ENCODE measurements around the gene CFAP206.

CFAP206 gene

DNA sequence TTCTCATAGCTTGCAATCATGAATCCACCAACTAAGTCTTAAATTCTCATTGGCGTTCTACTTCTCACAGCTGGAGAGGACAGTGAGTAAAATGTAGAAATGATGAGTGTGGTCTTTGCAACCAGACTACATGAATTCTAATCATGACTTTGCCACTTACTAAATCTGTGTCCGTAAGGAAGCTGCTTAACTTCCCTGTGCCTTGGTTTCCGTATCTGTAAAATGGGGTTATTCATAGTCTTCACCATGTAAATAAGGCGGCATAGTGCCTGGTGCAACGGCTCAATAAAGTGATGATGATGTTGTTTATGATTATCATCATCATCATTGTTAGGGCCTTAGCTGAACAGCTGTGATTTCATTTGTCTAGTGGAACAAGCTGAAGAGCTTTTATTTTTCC is 12.6 kb downstream of the CFAP206 start:
- no peak for DNase-seq (ENCODE audit: low read depth)
- TF ChIP-seq, protein P1, sequence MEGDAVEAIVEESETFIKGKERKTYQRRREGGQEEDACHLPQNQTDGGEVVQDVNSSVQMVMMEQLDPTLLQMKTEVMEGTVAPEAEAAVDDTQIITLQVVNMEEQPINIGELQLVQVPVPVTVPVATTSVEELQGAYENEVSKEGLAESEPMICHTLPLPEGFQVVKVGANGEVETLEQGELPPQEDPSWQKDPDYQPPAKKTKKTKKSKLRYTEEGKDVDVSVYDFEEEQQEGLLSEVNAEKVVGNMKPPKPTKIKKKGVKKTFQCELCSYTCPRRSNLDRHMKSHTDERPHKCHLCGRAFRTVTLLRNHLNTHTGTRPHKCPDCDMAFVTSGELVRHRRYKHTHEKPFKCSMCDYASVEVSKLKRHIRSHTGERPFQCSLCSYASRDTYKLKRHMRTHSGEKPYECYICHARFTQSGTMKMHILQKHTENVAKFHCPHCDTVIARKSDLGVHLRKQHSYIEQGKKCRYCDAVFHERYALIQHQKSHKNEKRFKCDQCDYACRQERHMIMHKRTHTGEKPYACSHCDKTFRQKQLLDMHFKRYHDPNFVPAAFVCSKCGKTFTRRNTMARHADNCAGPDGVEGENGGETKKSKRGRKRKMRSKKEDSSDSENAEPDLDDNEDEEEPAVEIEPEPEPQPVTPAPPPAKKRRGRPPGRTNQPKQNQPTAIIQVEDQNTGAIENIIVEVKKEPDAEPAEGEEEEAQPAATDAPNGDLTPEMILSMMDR (IDR thresholded peaks at IDR 0.05; ENCODE audit: low read length, missing control alignments), result no peak
- H3K4me3 ChIP-seq (replicated peaks; ENCODE audit: low read depth, low read length), result no peak overlapping the region

DNA sequence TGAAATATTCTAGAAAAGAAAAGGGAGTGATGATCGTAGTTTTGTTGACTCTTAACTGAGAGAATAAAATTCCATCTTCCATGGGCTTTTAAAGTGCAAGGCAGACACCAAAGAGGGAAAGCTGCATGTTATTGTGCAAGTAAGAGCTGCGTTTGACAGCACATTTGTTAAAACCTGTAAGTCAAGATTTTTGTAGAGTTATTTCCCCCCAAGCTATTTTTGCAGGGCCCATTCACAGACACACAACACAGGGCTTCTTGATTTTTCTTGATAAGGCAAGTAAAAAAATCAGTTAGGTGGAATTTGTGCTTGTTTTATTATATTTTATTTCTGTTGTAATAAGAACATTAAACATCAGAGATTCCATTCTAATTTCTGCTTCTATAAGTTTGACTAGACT is 13.8 kb downstream of the CFAP206 start:
- no peak overlapping the region for H3K4me3 ChIP-seq (replicated peaks; ENCODE audit: low read depth, low read length)
- DNase-seq (ENCODE audit: low read depth), result no peak
- TF ChIP-seq, protein P1 (IDR thresholded peaks at IDR 0.05; ENCODE audit: low read length, missing control alignments), result no peak

DNA sequence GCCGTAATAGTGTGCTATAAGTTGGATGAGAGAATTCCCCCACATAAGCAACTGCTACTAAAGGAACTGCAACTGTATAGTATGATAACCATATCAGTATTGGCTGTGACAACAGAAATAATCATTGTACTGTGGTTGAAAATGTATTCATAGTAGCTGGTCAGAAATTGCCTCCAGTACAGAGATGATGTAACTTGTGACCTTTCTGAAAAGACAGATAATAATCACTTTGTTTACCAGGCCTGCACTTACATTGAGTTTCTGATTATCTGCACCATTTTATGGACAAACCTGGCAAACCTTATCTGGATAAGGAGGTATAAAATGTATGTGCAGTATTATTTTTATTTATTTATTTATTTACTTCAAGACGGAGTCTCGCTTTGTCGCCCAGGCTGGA is 19.0 kb downstream of the CFAP206 start:
- no peak for DNase-seq (ENCODE audit: low read depth)
- H3K4me3 ChIP-seq (replicated peaks; ENCODE audit: low read depth, low read length), result no peak overlapping the region
- TF ChIP-seq, protein P1 (IDR thresholded peaks at IDR 0.05; ENCODE audit: low read length, missing control alignments), result no peak

DNA sequence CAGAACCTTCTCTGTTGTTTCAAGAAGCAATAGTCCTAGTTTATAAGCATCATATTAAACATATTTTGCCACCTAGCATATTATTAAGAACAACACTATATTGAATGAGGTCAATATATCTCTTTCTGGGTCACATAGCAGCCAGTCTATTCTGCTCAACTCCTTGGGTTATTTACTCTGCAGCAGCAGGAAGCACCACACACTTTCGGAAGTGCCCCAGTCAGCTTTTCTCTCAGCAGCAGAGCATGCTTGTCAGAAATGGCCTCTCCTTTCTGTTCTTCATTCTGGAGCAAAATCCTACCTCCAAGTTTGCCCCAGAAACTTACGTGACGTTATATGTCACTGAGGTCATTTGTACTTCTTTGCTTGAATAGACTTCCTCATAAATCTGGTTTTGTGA is 22.7 kb downstream of the CFAP206 start:
- H3K4me3 ChIP-seq (replicated peaks; ENCODE audit: low read depth, low read length), result no peak overlapping the region
- TF ChIP-seq, protein P1 (IDR thresholded peaks at IDR 0.05; ENCODE audit: low read length, missing control alignments), result no peak
- DNase-seq (ENCODE audit: low read depth), result no peak

DNA sequence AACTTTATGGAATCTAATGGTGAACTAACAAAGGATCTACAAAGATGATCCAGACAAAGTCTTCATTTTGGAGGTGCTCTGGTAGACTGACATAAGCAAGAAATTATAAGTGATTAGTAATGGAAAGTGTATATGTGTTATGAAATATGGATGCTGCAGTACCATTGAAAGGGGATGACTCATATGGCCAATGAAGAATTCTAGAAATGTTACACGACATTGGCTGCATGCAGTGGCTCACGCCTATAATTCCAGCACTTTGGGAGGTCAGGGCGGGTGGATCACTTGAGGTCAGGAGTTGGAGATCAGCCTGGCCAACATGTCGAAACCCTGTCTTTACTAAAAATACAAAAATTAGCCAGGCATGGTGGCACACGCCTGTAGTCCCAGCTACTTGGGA is 23.5 kb downstream of the CFAP206 start:
- TF ChIP-seq, protein P1 (IDR thresholded peaks at IDR 0.05; ENCODE audit: low read length, missing control alignments), result no peak
- H3K4me3 ChIP-seq (replicated peaks; ENCODE audit: low read depth, low read length), result no peak overlapping the region
- DNase-seq (ENCODE audit: low read depth), result peak; percentile 3

DNA sequence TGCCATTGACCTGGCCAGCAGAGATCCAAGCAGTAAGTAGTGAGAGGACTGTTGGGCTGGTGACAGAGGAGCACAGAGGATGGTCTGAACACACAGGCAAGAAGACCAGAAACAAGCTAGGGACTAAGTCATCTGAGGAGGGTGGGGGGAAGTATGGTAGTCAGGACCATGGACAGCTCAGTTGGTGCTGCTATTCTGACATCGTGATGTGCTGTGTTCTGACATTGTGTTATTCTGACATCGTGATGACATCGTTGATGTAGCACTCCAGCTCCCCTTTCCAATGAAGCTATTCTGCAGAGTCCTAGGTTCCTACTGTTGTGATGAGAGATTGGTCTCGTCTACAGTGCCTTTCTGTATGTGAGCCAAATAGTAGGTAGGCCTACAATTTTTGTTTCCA is 28.7 kb downstream of the CFAP206 start:
- TF ChIP-seq, protein P1 (IDR thresholded peaks at IDR 0.05; ENCODE audit: low read length, missing control alignments), result no peak
- no peak overlapping the region for H3K4me3 ChIP-seq (replicated peaks; ENCODE audit: low read depth, low read length)
- peak; percentile 84 for DNase-seq (ENCODE audit: low read depth)

DNA sequence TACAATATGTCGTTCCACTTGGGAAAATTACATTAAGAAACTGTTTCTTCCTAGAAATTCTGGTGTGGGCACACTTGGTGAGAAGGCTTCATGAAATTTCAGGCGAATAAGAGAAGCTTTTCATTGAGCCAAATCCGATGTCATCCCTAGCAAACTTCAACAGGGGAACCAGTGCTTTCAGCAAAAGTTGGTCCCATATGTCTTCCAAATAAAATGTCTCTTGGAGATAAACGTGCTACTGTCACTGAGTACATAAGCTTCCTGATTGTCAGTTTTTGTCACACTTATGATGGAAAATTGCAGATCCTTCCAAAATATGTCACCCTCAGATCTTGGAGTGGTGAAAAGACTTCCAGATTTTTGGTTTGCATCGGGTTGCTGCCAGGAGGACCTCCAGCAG is 33.9 kb downstream of the CFAP206 start:
- no peak for DNase-seq (ENCODE audit: low read depth)
- H3K4me3 ChIP-seq (replicated peaks; ENCODE audit: low read depth, low read length), result no peak overlapping the region
- TF ChIP-seq, protein P1 (IDR thresholded peaks at IDR 0.05; ENCODE audit: low read length, missing control alignments), result no peak
